ENCODE data around the gene MTCH1. TPM values are rescaled to one million over a fixed set of nuclear protein-coding genes. Genes with fewer than 3 reads are reported as not detected.

Gene MTCH1
- total RNA-seq (100 to 1,000 TPM; 133 to 210 TPM), polyA plus RNA-seq (100 to 1,000 TPM; 120 to 180 TPM)
- long read RNA-seq, donor 1, transcript MTCH1-202 (12 exons, 2,057 nt): major isoform, 62 of 122 reads
- long read RNA-seq, donor 1, transcript MTCH1-201 (12 exons, 2,006 nt): minor isoform, 45 of 122 reads
- long read RNA-seq, donor 1, partial matches to known transcripts: 11 of 122 reads
- long read RNA-seq, donor 1, other reads (novel, unspliced or antisense): 0 of 122 reads
- long read RNA-seq, donor 2, transcript MTCH1-202 (12 exons, 2,057 nt): major isoform, 14 of 31 reads
- long read RNA-seq, donor 2, transcript MTCH1-201 (12 exons, 2,006 nt): minor isoform, 11 of 31 reads
- long read RNA-seq, donor 2, partial matches to known transcripts: 5 of 31 reads
- long read RNA-seq, donor 2, other reads (novel, unspliced or antisense): 0 of 31 reads
- long read RNA-seq, donor 3, transcript MTCH1-202 (12 exons, 2,057 nt): major isoform, 22 of 37 reads
- long read RNA-seq, donor 3, transcript MTCH1-201 (12 exons, 2,006 nt): minor isoform, 14 of 37 reads
- long read RNA-seq, donor 3, partial matches to known transcripts: 0 of 37 reads
- long read RNA-seq, donor 3, other reads (novel, unspliced or antisense): 0 of 37 reads
- long read RNA-seq, donor 4, transcript MTCH1-202 (12 exons, 2,057 nt): major isoform, 23 of 45 reads
- long read RNA-seq, donor 4, transcript MTCH1-201 (12 exons, 2,006 nt): minor isoform, 13 of 45 reads
- long read RNA-seq, donor 4, partial matches to known transcripts: 5 of 45 reads
- long read RNA-seq, donor 4, other reads (novel, unspliced or antisense): 0 of 45 reads
- long read RNA-seq, donor 5, transcript MTCH1-205 (4 exons, 629 nt): minor isoform, 5 of 123 reads
- long read RNA-seq, donor 5, transcript MTCH1-202 (12 exons, 2,057 nt): major isoform, 54 of 123 reads
- long read RNA-seq, donor 5, transcript MTCH1-201 (12 exons, 2,006 nt): minor isoform, 40 of 123 reads
- long read RNA-seq, donor 5, partial matches to known transcripts: 22 of 123 reads
- long read RNA-seq, donor 5, other reads (novel, unspliced or antisense): 0 of 123 reads

DNA sequence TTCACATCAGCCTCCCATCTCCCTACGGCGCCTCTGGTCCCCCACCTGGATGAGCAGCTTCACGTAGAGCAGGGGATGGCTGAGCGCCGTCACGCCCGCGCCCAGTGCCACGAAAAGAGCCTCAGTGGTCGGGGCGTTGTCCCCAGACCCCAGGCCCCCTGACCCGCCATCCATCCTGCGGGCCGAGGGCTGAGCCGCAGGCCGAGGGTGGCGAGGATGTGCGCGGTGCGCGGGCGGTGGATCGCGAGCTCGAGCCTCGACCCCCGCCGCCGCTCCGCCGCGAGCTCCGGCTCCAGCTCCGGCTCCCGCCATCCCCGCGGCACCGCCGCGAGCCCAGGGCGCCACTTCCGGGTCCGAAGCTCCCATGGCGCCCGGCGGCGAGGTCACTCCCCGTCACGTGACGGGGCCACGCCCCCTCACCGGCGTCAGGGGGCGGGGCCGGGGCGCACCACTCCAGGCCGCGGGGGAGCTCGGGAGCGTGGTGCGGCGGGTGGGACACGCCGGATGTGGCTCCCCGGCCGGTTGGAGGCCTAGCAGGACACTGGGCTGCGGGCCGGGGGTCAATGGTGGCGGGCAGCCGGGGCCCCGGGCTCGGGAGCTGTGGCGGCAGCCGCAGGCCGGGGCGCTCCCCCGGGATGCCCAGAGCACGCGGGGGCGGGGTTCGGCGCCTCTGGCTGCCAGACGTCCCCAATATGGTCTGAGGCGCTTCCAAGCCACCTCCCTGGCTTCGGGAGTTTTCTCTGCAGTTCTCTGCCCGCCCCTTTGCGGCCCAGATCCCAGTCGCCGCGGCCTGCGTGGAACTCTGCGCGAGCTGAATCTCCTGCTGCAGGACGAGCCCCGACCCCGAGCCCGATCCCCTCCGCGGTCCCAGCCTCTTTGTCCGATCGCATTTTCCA lies at the start of gene MTCH1:
Gene MTCH1, minus strand, starts transcription at position 389 of the 896 bp plus-strand sequence. Its CDS starts 23 bp downstream, at position 366.
- Histone ChIP-seq H3K4me1 (ENCODE audit: control insufficient read depth in 5 of 5, insufficient read depth in 5 of 5, low read length in 5 of 5) (peaks cover 7 to 24% (median 14%) of the 10 kb centered on the region in 5 donors), H3K9me3 (ENCODE audit: control insufficient read depth in 4 of 4, insufficient read depth in 3 of 4, low read length in 3 of 4) (no peaks in the 10 kb centered on the region), H3K36me3 (ENCODE audit: control insufficient read depth in 4 of 4, insufficient read depth in 4 of 4, low read length in 4 of 4) (peaks cover 0 to 4% (median 3%) of the 10 kb centered on the region in 4 donors), H3K27me3 (ENCODE audit: control insufficient read depth in 3 of 3, insufficient read depth in 3 of 3, low read length in 2 of 3) (no peaks in the 10 kb centered on the region), H3K9ac (ENCODE audit: insufficient read depth in 1 of 2, low read length in 2 of 2) (peak within 1 kb of the TSS; percentile 93 to 94), H3K4me3 (peak within 1 kb of the TSS; percentile 100), H3K27ac (ENCODE audit: low read depth in 1 of 2, low read length in 1 of 2) (peak within 1 kb of the TSS; percentile 95 to 98)
- peak; percentile 95 for ATAC-seq (ENCODE audit: insufficient read depth, low FRiP score)
- 0 to 1% methylated on average over 76 to 101 of the region's 101 CpGs for WGBS, 2 donors
- peak; percentile 92 to 96 (median 94) for DNase-seq
- TF ChIP-seq, protein P1, sequence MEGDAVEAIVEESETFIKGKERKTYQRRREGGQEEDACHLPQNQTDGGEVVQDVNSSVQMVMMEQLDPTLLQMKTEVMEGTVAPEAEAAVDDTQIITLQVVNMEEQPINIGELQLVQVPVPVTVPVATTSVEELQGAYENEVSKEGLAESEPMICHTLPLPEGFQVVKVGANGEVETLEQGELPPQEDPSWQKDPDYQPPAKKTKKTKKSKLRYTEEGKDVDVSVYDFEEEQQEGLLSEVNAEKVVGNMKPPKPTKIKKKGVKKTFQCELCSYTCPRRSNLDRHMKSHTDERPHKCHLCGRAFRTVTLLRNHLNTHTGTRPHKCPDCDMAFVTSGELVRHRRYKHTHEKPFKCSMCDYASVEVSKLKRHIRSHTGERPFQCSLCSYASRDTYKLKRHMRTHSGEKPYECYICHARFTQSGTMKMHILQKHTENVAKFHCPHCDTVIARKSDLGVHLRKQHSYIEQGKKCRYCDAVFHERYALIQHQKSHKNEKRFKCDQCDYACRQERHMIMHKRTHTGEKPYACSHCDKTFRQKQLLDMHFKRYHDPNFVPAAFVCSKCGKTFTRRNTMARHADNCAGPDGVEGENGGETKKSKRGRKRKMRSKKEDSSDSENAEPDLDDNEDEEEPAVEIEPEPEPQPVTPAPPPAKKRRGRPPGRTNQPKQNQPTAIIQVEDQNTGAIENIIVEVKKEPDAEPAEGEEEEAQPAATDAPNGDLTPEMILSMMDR (IDR thresholded peaks at IDR 0.05; ENCODE audit: control extremely low read depth, extremely low read depth): no peak

DNA sequence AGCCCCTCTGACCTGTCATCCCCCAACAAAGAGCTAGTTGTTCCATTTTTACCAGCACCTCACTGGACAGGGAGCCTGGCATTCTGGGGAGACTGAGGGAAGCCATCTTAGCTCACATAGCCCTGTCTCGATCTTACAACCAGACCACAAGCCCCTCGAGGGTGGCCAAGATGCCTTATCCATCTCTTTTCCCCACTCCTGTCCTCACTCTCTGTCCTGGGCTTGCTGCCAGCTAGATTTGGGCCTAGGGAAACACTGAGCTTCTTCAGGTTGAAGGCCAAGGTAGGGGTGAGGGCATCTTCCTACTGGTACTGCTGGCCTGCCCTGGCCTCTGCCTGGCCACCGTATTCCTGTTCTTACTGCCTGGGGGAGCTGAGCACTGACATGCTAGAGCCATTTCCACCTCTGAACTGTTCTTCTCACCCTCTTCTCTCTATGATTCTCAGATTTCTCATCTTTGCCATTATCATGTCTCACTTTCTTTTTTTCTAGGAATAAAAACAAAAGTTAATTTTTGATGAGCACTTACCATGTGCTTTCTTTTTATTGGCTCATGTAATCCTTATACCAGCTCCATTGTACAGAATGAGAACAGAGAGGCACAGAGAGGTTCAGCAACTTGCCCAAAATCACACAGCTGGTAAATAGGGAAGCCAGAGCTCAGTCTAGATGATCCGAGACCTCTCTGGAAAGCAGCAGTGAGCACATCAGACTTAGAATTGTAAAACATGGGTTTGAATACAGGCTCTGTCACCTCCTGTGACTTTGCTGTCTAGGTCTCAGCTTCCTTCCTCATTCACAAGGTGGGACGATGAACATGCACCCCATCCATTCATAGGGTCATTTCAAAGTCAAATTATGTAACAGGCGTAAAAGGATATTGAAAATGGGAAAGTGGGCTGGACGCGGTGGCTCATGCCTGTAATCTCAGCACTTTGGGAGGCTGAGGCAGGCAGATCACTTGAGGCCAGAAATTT lies 48.1 kb upstream of the MTCH1 start:
- Histone ChIP-seq H3K9me3 (ENCODE audit: control insufficient read depth in 4 of 4, insufficient read depth in 3 of 4, low read length in 3 of 4) (no peaks in the 10 kb centered on the region), H3K27ac (ENCODE audit: low read depth in 1 of 2, low read length in 1 of 2) (no peak overlapping the region), H3K4me1 (ENCODE audit: control insufficient read depth in 5 of 5, insufficient read depth in 5 of 5, low read length in 5 of 5) (peaks cover 0 to 2% (median 0%) of the 10 kb centered on the region in 5 donors), H3K9ac (ENCODE audit: insufficient read depth in 1 of 2, low read length in 2 of 2) (no peak overlapping the region), H3K36me3 (ENCODE audit: control insufficient read depth in 4 of 4, insufficient read depth in 4 of 4, low read length in 4 of 4) (no peaks in the 10 kb centered on the region), H3K27me3 (ENCODE audit: control insufficient read depth in 3 of 3, insufficient read depth in 3 of 3, low read length in 2 of 3) (no peaks in the 10 kb centered on the region), H3K4me3 (no peak overlapping the region)
- TF ChIP-seq, protein P1 (IDR thresholded peaks at IDR 0.05; ENCODE audit: control extremely low read depth, extremely low read depth): no peak
- 62 to 73% methylated on average over 8 of the region's 8 CpGs for WGBS, 2 donors
- ATAC-seq (ENCODE audit: insufficient read depth, low FRiP score) (no peak), DNase-seq (no peak)
